Erythroblast (primary cell): ENCODE results near the gene EXOC2.

Experiments
- DNase-seq, 2 experiments: peaks; one replicate each; lab custom pipeline; 2025; lab: John Stamatoyannopoulos, UW
- GATA1 ChIP-seq: IDR thresholded peaks from 2 replicates; pipeline ENCODE4 v1.6.1; 2011; ENCODE audit warnings: low read depth, mild to moderate bottlenecking, control low read depth, low read length, moderate library complexity
- POLR2A ChIP-seq: IDR thresholded peaks from 2 replicates; pipeline ENCODE4 v1.6.1; 2011; ENCODE audit warnings: mild to moderate bottlenecking, low read length

Gene EXOC2

GRCh38 chr6:548091-548490 is 144.8 kb downstream of the EXOC2 start:
- DNase-seq, result no peak
- no peak for TF ChIP-seq GATA1
- TF ChIP-seq POLR2A, result no peak

- no peak for DNase-seq
- no peak for TF ChIP-seq POLR2A
- TF ChIP-seq GATA1, result no peak
Observed at GRCh38 chr6:540490-540889, 152.4 kb downstream of the EXOC2 start.

GRCh38 chr6:537114-537513 is 155.8 kb downstream of the EXOC2 start:
- DNase-seq, result no peak
- no peak for TF ChIP-seq POLR2A
- no peak for TF ChIP-seq GATA1

GRCh38 chr6:530425-530824 is 162.5 kb downstream of the EXOC2 start:
- no peak for DNase-seq
- TF ChIP-seq POLR2A (no peak), GATA1 (no peak)

GRCh38 chr6:528989-529388 is 163.9 kb downstream of the EXOC2 start:
- no peak for DNase-seq
- TF ChIP-seq POLR2A (no peak), GATA1 (no peak)

GRCh38 chr6:527989-528673 is 164.8 kb downstream of the EXOC2 start:
- TF ChIP-seq POLR2A (no peak), GATA1 (no peak)
- no peak for DNase-seq

- no peak for DNase-seq
- TF ChIP-seq GATA1 (no peak), POLR2A (no peak)
Observed at GRCh38 chr6:524803-525202, 168.1 kb downstream of the EXOC2 start.

- DNase-seq, result no peak
- no peak for TF ChIP-seq POLR2A
- TF ChIP-seq GATA1, result no peak
Observed at GRCh38 chr6:520820-521219, 172.1 kb downstream of the EXOC2 start.

GRCh38 chr6:518218-518617 is 174.7 kb downstream of the EXOC2 start:
- no peak for DNase-seq
- TF ChIP-seq GATA1, result no peak
- no peak for TF ChIP-seq POLR2A

- no peak for DNase-seq
- TF ChIP-seq POLR2A (no peak), GATA1 (no peak)
Observed at GRCh38 chr6:516213-516612, 176.7 kb downstream of the EXOC2 start.

GRCh38 chr6:515267-515666 is 177.7 kb downstream of the EXOC2 start:
- no peak for DNase-seq
- TF ChIP-seq GATA1, result no peak
- no peak for TF ChIP-seq POLR2A

- no peak for TF ChIP-seq POLR2A
- TF ChIP-seq GATA1, result no peak
- no peak for DNase-seq
Observed at GRCh38 chr6:514396-514978, 178.5 kb downstream of the EXOC2 start.

GRCh38 chr6:513961-514360 is 179.0 kb downstream of the EXOC2 start:
- no peak for TF ChIP-seq POLR2A
- TF ChIP-seq GATA1, result no peak
- no peak for DNase-seq

- no peak for TF ChIP-seq GATA1
- DNase-seq, result no peak
Observed at GRCh38 chr6:513058-513457, 179.9 kb downstream of the EXOC2 start.

- DNase-seq, result peak; percentile 10 to 53
- no peak for TF ChIP-seq GATA1
- peak; percentile 21 for TF ChIP-seq POLR2A
Observed at GRCh38 chr6:511488-512137, 181.3 kb downstream of the EXOC2 start.
